Left lung (tissue), 10 donors: ENCODE data around the gene NCBP3. TPM values are rescaled to one million over a fixed set of nuclear protein-coding genes. Genes with fewer than 3 reads are reported as not detected.
A peak's percentile ranks its signal among the peaks of the same experiment; 100 is the strongest.

Source experiments
- ATAC-seq: fragments of 200-7000 bp; cut with Tn5 transposase; one replicate; pipeline ENCODE4 v1.9.1; 2020; ENCODE audit warnings: moderate library complexity
- DNase-seq, 4 donors: peaks; one replicate each; pipeline ENCODE4 v3.0.0-alpha.2; 2013 to 2020
- H3K27ac ChIP-seq, 2 donors: fragments of 200-600 bp; sonication (generic) in 1 of 2; one replicate each; pipeline versions ENCODE4 v1.5.0 to v1.8.0; 2020 to 2021
- H3K27me3 ChIP-seq, 2 donors: fragments of 200-600 bp; sonication (generic) in 1 of 2; one replicate each; pipeline versions ENCODE4 v1.5.0 to v1.8.0; 2020 to 2021
- H3K36me3 ChIP-seq, 2 donors: fragments of 200-600 bp; sonication (generic) in 1 of 2; one replicate each; pipeline versions ENCODE4 v1.5.0 to v1.8.0; 2020 to 2021
- H3K4me1 ChIP-seq, 2 donors: fragments of 200-600 bp; one replicate each; pipeline ENCODE4 v1.8.0; 2021
- H3K4me3 ChIP-seq, 2 donors: fragments of 200-600 bp; sonication (generic) in 1 of 2; one replicate each; pipeline versions ENCODE4 v1.5.0 to v1.8.0; 2020 to 2021; ENCODE audit warnings: mild to moderate bottlenecking in 1 of 2
- H3K9me3 ChIP-seq, 2 donors: fragments of 200-600 bp; sonication (generic) in 1 of 2; one replicate each; pipeline versions ENCODE4 v1.5.0 to v1.8.0; 2020 to 2021
- intact Hi-C, 2 donors: fragments of 100-400 bp; cut with DNase I; formaldehyde crosslinking; loops; one replicate each; pipeline versions ENCODE4 v1.11.2 to v1.14.2; 2022
- polyA plus RNA-seq, 6 donors: library from polyadenylated mRNA; unstranded; fragments of 120-200 nt; gene quantifications; one replicate each; pipeline ENCODE4 v1.2.1, GENCODE V29; 2013; ENCODE audit not compliant: insufficient read length in 6 of 6
- total RNA-seq, 2 donors: library from RNA; stranded (reverse); fragmentation: NEBNext Ultra II Directional; extraction: Animal tissue kit (Norgen Biotek cat#: 25700); gene quantifications; one replicate each; pipeline ENCODE4 v1.2.1, GENCODE V29; 2021
- TF ChIP-seq, protein P1 (sequence below), 2 donors: fragments of 200-600 bp; sonication (generic) in 1 of 2; IDR thresholded peaks; one replicate each; pipeline versions ENCODE4 v1.5.0 to v1.8.0; 2021; ENCODE audit warnings: antibody characterized with exemption in 2 of 2
- donor health status: DM: no; HTN: yes; CAD: no.
- donor health status: DM: no; HTN: no; CAD: no.

NCBP3 gene
- total and polyA plus RNA-seq, 8 donors: 30.6 to 112 (median 104) TPM

- TF ChIP-seq, protein P1, sequence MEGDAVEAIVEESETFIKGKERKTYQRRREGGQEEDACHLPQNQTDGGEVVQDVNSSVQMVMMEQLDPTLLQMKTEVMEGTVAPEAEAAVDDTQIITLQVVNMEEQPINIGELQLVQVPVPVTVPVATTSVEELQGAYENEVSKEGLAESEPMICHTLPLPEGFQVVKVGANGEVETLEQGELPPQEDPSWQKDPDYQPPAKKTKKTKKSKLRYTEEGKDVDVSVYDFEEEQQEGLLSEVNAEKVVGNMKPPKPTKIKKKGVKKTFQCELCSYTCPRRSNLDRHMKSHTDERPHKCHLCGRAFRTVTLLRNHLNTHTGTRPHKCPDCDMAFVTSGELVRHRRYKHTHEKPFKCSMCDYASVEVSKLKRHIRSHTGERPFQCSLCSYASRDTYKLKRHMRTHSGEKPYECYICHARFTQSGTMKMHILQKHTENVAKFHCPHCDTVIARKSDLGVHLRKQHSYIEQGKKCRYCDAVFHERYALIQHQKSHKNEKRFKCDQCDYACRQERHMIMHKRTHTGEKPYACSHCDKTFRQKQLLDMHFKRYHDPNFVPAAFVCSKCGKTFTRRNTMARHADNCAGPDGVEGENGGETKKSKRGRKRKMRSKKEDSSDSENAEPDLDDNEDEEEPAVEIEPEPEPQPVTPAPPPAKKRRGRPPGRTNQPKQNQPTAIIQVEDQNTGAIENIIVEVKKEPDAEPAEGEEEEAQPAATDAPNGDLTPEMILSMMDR (IDR thresholded peaks at IDR 0.05): no peak
- H3K9me3 ChIP-seq: no peaks in the 10 kb centered on the region
- intact Hi-C loops: no loop called here
- H3K4me1 ChIP-seq: peaks cover 0 to 6% of the 10 kb centered on the region in 2 donors
- no peak overlapping the region for H3K27ac ChIP-seq
- no peak for ATAC-seq
- H3K36me3 ChIP-seq: peaks cover 0 to 78% of the 10 kb centered on the region in 2 donors
- DNase-seq: no peak
- no peak overlapping the region for H3K4me3 ChIP-seq
- H3K27me3 ChIP-seq: no peaks in the 10 kb centered on the region
Measured at GRCh38 chr17:3808701-3809100, 37.3 kb downstream of the NCBP3 start.

DNA sequence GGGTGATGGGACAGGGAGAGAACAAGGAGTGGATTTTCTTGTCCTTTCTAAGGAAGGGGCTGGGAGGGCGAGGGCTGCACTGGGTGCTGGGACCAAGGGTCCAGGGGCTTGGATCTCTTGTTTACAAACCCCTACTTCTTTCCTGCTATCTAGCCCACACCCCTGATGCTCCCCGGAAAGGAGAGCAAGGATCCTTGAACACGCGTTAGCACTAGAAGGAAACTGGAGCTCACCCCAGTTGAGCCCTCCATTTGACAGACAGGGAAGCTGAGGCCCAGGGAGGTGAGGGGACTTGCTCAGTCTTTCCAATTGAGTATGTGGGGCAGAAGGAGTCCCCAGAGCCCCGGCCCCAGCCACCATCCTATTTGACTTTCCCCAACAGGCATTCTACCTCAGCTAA, 40.5 kb downstream of the NCBP3 start:
- ATAC-seq: no peak

GRCh38 chr17:3804503-3804931, 41.5 kb downstream of the NCBP3 start:
- TF ChIP-seq, protein P1 (IDR thresholded peaks at IDR 0.05): no peak
- intact Hi-C loops: no loop called here
- DNase-seq: no peak
- Histone ChIP-seq H3K36me3 (peaks cover 0 to 36% of the 10 kb centered on the region in 2 donors), H3K4me1 (peaks cover 0 to 47% of the 10 kb centered on the region in 2 donors), H3K9me3 (no peaks in the 10 kb centered on the region), H3K27me3 (no peaks in the 10 kb centered on the region), H3K27ac (no peak overlapping the region), H3K4me3 (no peak overlapping the region)
- no peak for ATAC-seq

More for the DNA sequence above, 40.5 kb downstream of the NCBP3 start:
- TF ChIP-seq, protein P1 (IDR thresholded peaks at IDR 0.05): no peak
- Histone ChIP-seq H3K27me3 (no peaks in the 10 kb centered on the region), H3K27ac (no peak overlapping the region), H3K36me3 (peaks cover 0 to 46% of the 10 kb centered on the region in 2 donors), H3K9me3 (no peaks in the 10 kb centered on the region), H3K4me1 (peaks cover 0 to 36% of the 10 kb centered on the region in 2 donors), H3K4me3 (no peak overlapping the region)
- no peak for DNase-seq
- intact Hi-C loops: no loop called here

DNA sequence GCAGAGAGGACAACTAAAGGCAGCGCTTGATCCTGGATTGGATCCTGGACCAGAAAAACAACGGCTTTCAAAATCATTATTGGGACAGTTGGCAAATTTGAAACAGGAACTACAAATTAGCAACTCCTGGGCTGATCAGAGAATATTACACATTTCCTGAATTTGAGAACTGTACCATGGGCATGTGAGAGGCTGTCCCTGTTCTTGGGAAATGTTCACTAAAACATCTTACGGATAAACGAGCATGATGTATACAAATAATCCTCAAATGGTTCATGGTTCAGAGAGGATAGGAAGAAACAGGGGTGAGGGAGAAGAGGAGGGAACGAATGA, 42.8 kb downstream of the NCBP3 start:
- DNase-seq: no peak
- TF ChIP-seq, protein P1 (IDR thresholded peaks at IDR 0.05): no peak
- Histone ChIP-seq H3K27ac (peak overlapping the region; percentile 72 to 79), H3K4me1 (peaks cover 0 to 59% of the 10 kb centered on the region in 2 donors), H3K4me3 (no peak overlapping the region), H3K27me3 (no peaks in the 10 kb centered on the region), H3K9me3 (no peaks in the 10 kb centered on the region), H3K36me3 (peaks cover 0 to 25% of the 10 kb centered on the region in 2 donors)
- peak; percentile 26 for ATAC-seq
- intact Hi-C loops: no loop called here

DNA sequence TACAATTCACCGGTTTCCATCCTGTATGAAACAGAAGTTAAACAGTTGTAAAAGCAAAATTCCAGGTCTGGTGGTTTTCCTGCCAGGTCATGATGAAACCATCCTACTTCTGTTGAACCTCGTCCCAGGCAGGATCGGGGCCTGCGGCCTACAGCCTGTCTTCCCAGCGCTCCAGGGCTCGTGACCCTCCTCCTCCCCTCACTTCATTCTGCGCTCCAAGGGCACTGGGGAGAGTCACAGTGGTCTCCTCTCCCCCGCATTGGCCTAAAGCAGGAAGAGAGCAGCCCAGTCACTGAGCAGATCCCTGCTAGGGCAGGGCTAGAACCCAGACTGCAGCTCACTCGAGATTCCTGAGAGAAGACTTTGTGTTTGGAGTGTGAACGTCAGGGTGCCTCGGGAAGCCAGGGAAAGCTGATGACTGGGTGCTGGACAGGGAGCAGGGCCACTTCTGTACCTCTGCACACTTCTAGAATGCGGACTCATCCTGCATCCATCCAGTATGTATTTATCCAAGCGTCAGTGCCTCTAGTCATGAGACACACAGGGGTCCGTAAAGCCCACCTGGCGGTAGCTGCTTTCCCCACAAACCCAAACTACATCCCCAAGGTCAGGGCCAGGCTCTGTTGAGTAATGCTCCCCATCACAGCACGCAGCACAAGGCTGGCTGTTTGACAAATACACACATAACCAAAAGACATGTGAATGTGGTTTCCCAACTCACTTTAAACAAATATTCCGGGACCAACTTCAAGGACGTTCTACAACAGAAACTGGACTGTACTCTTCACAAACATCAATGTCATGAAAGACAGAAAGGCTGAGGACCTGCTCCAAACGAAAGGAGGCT, 43.4 kb downstream of the NCBP3 start:
- Histone ChIP-seq H3K9me3 (no peaks in the 10 kb centered on the region), H3K27ac (peak overlapping the region; percentile 72 to 79), H3K4me1 (peaks cover 0 to 62% of the 10 kb centered on the region in 2 donors), H3K4me3 (no peak overlapping the region), H3K36me3 (peaks cover 0 to 19% of the 10 kb centered on the region in 2 donors), H3K27me3 (no peaks in the 10 kb centered on the region)
- TF ChIP-seq, protein P1 (IDR thresholded peaks at IDR 0.05): no peak
- DNase-seq (peak in 1 of 4 donors; percentile 25), ATAC-seq (peak; percentile 51)
- intact Hi-C loops: no loop called here
